Placental epithelial cell (primary cell): ENCODE data around the gene DYDC2. TPM values are rescaled to one million over a fixed set of nuclear protein-coding genes. Genes with fewer than 3 reads are reported as not detected.

Source experiments
- total RNA-seq: library from RNA; depleted of rRNA; stranded (reverse); fragments of >200 nt; gene quantifications from 2 replicates; pipeline ENCODE4 v1.2.3, GENCODE V29; 2012

Gene DYDC2, protein sequence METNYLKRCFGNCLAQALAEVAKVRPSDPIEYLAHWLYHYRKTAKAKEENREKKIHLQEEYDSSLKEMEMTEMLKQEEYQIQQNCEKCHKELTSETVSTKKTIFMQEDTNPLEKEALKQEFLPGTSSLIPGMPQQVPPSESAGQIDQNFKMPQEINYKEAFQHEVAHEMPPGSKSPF
- total RNA-seq = not detected in 2 replicates

DNA sequence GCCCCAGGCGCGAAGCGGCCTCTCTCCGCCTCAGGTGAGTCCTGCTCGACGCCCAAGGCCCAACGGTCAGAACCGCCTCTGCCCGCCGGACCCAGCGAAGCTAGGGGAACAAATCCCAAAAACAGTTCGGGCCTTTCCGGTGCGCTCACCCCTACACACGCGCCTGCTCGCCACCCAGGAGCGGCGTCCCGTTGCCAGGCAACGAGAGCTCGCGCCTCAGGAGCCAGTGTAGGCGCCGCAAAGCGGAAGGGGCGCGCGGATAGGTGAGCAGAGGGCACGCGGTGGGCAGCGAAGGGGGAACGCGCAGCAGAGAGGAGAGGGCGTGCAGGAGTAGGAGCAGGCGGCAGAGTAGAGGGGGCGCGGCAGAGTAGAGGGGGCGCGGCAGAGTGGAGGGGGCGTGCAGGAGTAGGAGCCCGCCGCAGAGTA lies at the start of gene DYDC2, which contains the start of gene DYDC1:
Gene DYDC2 (plus strand): TSS at position 219 of the 426 bp plus-strand sequence. CDS start 5,663 bp downstream, outside the sequence.
Gene DYDC1 (minus strand): TSS at position 193 of the 426 bp plus-strand sequence. CDS start 4,154 bp downstream, outside the sequence.

DNA sequence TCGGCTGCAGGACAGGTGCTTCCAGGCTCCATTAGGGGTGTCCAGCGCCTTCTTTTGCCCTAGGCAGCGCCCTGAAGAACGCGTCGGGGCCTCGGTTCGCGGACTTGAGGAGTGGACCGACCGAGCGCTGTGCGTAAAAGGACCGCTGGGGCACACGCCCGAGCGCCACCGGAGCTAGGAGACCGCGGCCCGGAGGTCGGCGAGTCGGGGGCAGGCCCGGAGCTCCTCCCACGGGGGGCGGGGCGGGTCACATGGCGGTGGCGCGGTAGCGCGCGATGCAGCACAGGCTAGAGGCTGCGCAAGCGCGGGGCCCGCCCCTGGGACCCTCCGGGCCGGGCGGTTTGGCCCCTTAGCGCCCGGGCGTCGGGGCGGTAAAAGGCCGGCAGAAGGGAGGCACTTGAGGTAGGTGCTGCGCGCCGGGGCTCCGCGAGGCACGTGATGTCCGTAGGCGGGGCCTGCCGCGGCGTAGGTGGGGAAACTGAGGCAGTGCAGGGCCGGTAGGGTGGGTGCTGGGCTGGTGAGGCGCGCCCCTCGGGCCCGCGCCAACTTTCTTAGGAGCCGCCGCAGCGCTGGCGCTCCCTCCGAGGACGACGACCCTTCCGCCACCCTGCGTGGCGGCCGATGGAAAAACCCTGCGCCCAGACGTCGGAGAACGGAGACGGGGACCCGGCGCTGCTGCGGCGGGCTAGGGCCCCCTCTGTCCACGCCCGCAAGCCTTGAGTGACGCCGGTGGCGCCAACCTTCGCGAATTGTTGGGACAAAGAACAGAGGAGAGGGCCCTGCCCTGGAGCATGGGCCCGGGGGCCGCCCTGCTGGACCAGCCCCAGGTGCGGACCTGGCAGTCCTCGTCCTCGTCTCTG lies 51.9 kb downstream of the DYDC2 start, which contains the start of gene PRXL2A:
Gene PRXL2A (plus strand): TSS at position 310 of the 860 bp plus-strand sequence. CDS start 11,917 bp downstream, outside the sequence.

Other genes with a start within 250 kb of the DYDC2 start
- not detected in 2 replicates for gene PLAC9, start 224.1 kb upstream of the DYDC2 start, total RNA-seq
- 78.1 and 119 TPM in 2 replicates for gene ANXA11, start 151.2 kb upstream of the DYDC2 start, total RNA-seq
- gene MAT1A, start 67.1 kb upstream of the DYDC2 start, total RNA-seq = not detected in 2 replicates
- not detected in 2 replicates for gene DYDC1, start within 50 bp of the DYDC2 start, total RNA-seq
- 0.39 and 0.98 TPM in 2 replicates for gene PRXL2A, start 51.8 kb downstream of the DYDC2 start, total RNA-seq
- 19.2 and 77.0 TPM in 2 replicates for gene TSPAN14, start 97.5 kb downstream of the DYDC2 start, total RNA-seq
- under 0.01 and 0.22 TPM in 2 replicates for gene SH2D4B, start 181.1 kb downstream of the DYDC2 start, total RNA-seq